GM18951 (cell line): ENCODE results near the gene ECI1.

Source experiments
- POLR2A ChIP-seq: IDR thresholded peaks from 4 replicates; pipeline ENCODE4 v1.6.1; 2011; ENCODE audit warnings: mild to moderate bottlenecking; ENCODE audit not compliant: insufficient read length, insufficient read depth; ENCODE audit errors: extremely low read depth
- in situ Hi-C: fragments of 300-500 bp; cut with MboI; formaldehyde crosslinking; loops from one replicate; pipeline ENCODE4 v1.12.0; 2022; ENCODE audit warnings: low sequenced_read_pairs, mixed read lengths, inconsistent platforms; ENCODE audit not compliant: unreplicated experiment

ECI1 gene

GRCh38 chr16:2231016-2231931 lies 20.1 kb downstream of the ECI1 start:
- in situ Hi-C loops, result no loop called here

GRCh38 chr16:2230376-2230775 lies 21.0 kb downstream of the ECI1 start:
- TF ChIP-seq POLR2A, result no peak
- in situ Hi-C loops, result no loop called here

More at GRCh38 chr16:2231016-2231931, 20.1 kb downstream of the ECI1 start:
- no peak for TF ChIP-seq POLR2A

DNA sequence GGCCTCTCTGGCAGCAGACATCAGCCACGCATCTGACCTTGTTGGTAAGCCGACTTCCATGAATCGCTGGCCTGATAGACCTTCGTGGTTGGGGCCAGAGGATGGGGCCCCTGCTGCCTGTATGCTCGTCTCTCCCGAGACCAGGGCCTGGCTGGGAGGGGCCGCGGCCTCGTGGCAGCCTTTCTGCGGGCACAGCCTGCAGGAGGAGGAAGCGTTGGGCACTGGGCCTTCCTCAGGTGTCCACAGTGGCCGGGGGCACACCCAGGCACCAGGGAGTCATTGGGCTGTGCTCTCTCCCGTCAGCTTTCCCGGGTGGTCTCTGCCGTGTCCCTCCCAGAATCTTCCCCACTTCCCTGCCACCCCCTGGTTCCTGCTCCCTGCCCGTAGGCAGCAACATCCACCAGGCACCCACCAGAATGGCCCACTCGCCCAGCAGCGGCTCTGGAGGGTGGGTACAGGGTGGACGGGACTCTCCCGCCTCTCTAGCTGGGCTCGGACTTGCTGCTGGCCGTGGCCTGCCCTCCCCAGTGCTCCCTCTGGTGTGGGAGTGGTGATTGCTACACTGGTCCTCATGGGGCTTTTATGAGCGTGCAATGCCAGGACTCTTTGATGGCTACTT lies 21.6 kb downstream of the ECI1 start:
- in situ Hi-C loops, result no loop called here

GRCh38 chr16:2229091-2229490 lies 22.3 kb downstream of the ECI1 start:
- TF ChIP-seq POLR2A, result no peak
- in situ Hi-C loops, result no loop called here

More for the DNA sequence above, 21.6 kb downstream of the ECI1 start:
- no peak for TF ChIP-seq POLR2A

GRCh38 chr16:2228161-2228824 lies 23.1 kb downstream of the ECI1 start:
- in situ Hi-C loops, result no loop called here
- TF ChIP-seq POLR2A, result no peak

- in situ Hi-C loops, result no loop called here
- TF ChIP-seq POLR2A, result no peak
These were observed 24.5 kb downstream of the ECI1 start for GRCh38 chr16:2226918-2227317.

GRCh38 chr16:2226245-2226793 lies 25.1 kb downstream of the ECI1 start:
- in situ Hi-C loops, result no loop called here
- no peak for TF ChIP-seq POLR2A

GRCh38 chr16:2223942-2224486 lies 27.4 kb downstream of the ECI1 start:
- TF ChIP-seq POLR2A, result no peak
- in situ Hi-C loops, result no loop called here

DNA sequence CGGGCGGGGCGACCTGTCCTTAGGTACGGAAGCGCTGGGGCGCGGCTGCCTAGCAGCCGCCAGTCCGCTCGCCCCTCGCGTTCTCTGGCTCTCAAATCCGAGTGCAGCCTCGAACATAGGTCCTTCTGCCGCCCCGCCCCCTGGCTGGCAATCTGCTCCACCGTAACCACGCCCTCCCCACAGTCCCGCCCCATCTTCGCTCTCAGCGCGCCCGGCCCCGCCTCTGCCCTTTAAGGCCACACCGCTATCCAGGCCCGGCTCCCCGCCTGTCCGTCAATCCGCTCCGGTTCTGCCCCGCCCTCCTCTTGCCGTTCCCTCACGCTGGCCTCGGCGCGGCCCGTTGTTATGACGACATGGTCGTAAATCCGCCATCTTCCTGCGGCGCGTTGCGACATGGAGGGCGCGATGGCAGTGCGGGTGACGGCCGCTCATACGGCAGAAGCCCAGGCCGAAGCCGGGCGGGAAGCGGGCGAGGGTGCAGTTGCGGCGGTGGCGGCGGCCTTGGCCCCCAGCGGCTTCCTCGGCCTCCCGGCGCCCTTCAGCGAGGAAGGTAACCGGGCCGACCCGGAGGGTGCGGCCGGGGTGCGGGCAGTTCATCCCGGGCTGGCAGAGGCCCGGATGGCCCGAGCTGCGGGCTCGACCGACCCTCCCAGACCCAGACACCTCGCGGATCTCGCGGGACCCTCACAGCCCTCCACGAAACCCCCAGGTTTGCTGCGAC lies 28.0 kb downstream of the ECI1 start, which contains the start of gene E4F1:
Gene E4F1 (plus strand): TSS at position 371 of the 721 bp plus-strand sequence. CDS start 23 bp downstream, at position 394.
- in situ Hi-C loops, result no loop called here
- peak; percentile 98 for TF ChIP-seq POLR2A

- no peak for TF ChIP-seq POLR2A
- in situ Hi-C loops, result no loop called here
These were observed 35.1 kb downstream of the ECI1 start for GRCh38 chr16:2216330-2216729.

GRCh38 chr16:2214719-2214968 lies 36.7 kb downstream of the ECI1 start, which contains the start of gene PGP:
Gene PGP, minus strand, starts transcription at chr16:2214840. Its CDS starts 63 bp downstream, at chr16:2214777.
- TF ChIP-seq POLR2A, result no peak
- in situ Hi-C loops, result no loop called here
